Measurements from ENCODE around the gene GLIS2.
A peak's percentile ranks its signal among the peaks of the same experiment; 100 is the strongest.

Gene GLIS2

DNA sequence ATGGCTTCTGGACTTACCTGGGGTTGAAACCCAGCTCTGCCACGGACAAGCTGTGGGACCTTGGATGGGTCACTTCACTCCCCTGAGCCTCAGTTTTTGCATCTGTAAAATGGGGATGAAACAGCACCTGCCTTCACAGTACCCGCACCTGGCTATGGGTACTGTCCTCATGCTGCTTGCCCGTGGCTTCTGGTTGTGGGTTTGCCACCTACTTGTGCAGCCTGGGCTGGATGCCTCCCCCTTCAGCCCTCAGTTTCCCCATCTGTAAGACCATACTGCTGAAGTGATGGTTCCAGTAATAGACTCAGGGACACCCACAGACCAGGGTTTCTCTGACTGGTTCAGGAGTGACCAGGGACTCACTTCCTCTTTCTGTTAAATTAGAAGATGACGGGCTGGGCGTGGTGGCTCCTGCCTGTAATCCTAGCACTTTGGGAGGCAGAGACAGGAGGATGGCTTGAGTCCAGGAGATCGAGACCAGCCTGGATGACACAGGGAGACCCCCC is 9.4 kb downstream of the GLIS2 start (continued):
- TF ChIP-seq ZNF121 (tag by site-specific recombination; IDR thresholded peaks at IDR 0.05) (no peak), ZNF221 (tag by site-specific recombination; IDR thresholded peaks at IDR 0.05; ENCODE audit: borderline replicate concordance) (no peak)

GRCh38 chr16:4327386-4328045 is 11.6 kb downstream of the GLIS2 start:
- Histone ChIP-seq H3K9me3 (ENCODE audit: control insufficient read depth, insufficient read depth, low read depth, low read length) (no peaks in the 10 kb centered on the region), H3K4me3 (ENCODE audit: low read depth, low read length) (no peak overlapping the region), H3K27ac (ENCODE audit: extremely low read depth, low read depth, low read length) (no peak overlapping the region), H3K4me1 (ENCODE audit: control insufficient read depth, insufficient read depth, low read length) (no peaks in the 10 kb centered on the region), H3K36me3 (ENCODE audit: control insufficient read depth in 2 of 2, insufficient read depth in 1 of 2, low read length in 2 of 2) (peaks cover 0 to 5% of the 10 kb centered on the region in 2 experiments; a peak in 1 of 3 replicates)
- POLR2A ChIA-PET = no interaction called here
- TF ChIP-seq, protein P1, sequence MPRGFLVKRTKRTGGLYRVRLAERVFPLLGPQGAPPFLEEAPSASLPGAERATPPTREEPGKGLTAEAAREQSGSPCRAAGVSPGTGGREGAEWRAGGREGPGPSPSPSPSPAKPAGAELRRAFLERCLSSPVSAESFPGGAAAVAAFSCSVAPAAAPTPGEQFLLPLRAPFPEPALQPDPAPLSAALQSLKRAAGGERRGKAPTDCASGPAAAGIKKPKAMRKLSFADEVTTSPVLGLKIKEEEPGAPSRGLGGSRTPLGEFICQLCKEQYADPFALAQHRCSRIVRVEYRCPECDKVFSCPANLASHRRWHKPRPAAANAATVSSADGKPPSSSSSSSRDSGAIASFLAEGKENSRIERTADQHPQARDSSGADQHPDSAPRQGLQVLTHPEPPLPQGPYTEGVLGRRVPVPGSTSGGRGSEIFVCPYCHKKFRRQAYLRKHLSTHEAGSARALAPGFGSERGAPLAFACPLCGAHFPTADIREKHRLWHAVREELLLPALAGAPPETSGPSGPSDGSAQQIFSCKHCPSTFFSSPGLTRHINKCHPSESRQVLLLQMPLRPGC (tag by site-specific recombination; IDR thresholded peaks at IDR 0.05) = no peak
- TF ChIP-seq KLF7 (tag by site-specific recombination; IDR thresholded peaks at IDR 0.05; ENCODE audit: borderline replicate concordance) = no peak
- TF ChIP-seq ZNF791 (tag by site-specific recombination; IDR thresholded peaks at IDR 0.05) = no peak
- TF ChIP-seq, protein P2, sequence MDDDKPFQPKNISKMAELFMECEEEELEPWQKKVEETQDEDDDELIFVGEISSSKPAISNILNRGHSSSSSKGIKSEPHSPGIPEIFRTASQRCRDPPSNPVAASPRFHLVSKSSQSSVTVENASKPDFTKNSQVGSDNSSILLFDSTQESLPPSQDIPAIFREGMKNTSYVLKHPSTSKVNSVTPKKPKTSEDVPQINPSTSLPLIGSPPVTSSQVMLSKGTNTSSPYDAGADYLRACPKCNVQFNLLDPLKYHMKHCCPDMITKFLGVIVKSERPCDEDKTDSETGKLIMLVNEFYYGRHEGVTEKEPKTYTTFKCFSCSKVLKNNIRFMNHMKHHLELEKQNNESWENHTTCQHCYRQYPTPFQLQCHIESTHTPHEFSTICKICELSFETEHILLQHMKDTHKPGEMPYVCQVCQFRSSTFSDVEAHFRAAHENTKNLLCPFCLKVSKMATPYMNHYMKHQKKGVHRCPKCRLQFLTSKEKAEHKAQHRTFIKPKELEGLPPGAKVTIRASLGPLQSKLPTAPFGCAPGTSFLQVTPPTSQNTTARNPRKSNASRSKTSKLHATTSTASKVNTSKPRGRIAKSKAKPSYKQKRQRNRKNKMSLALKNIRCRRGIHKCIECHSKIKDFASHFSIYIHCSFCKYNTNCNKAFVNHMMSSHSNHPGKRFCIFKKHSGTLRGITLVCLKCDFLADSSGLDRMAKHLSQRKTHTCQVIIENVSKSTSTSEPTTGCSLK (tag by site-specific recombination; IDR thresholded peaks at IDR 0.05) = no peak
- no peak for TF ChIP-seq ZNF521 (tag by site-specific recombination; IDR thresholded peaks at IDR 0.05)
- TF ChIP-seq ZNF266 (tag by site-specific recombination; IDR thresholded peaks at IDR 0.05; ENCODE audit: low read depth) = no peak
- TF ChIP-seq KLF16 (tag by site-specific recombination; IDR thresholded peaks at IDR 0.05) = no peak
- CTCF ChIA-PET = interaction anchor here (0.6 to 2.1 kb wide), 6 partner anchors 15 to 159 kb away, joined by 3 to 6 read pairs (median 4); no protein-coding TSS in a partner anchor

- Histone ChIP-seq H3K27ac (ENCODE audit: extremely low read depth, low read depth, low read length) (no peak overlapping the region), H3K36me3 (ENCODE audit: control insufficient read depth in 2 of 2, insufficient read depth in 1 of 2, low read length in 2 of 2) (peaks cover 0 to 5% of the 10 kb centered on the region in 2 experiments; a peak in 1 of 3 replicates), H3K9me3 (ENCODE audit: control insufficient read depth, insufficient read depth, low read depth, low read length) (no peaks in the 10 kb centered on the region), H3K4me1 (ENCODE audit: control insufficient read depth, insufficient read depth, low read length) (no peaks in the 10 kb centered on the region), H3K4me3 (ENCODE audit: low read depth, low read length) (no peak overlapping the region)
- TF ChIP-seq MYNN (tag by site-specific recombination; IDR thresholded peaks at IDR 0.05; ENCODE audit: borderline replicate concordance) = no peak
- no peak for TF ChIP-seq ZNF623 (tag by site-specific recombination; IDR thresholded peaks at IDR 0.05)
- TF ChIP-seq ZNF221 (tag by site-specific recombination; IDR thresholded peaks at IDR 0.05; ENCODE audit: borderline replicate concordance) = no peak
- no peak for TF ChIP-seq ZNF354C (tag by site-specific recombination; IDR thresholded peaks at IDR 0.05; ENCODE audit: borderline replicate concordance, low read depth)
- no peak for TF ChIP-seq ZEB2 (tag by site-specific recombination; IDR thresholded peaks at IDR 0.05)
- TF ChIP-seq ZNF362 (tag by site-specific recombination; IDR thresholded peaks at IDR 0.05) = no peak
- TF ChIP-seq SP2 (tag by site-specific recombination; IDR thresholded peaks at IDR 0.05) = no peak
- TF ChIP-seq, protein P3, sequence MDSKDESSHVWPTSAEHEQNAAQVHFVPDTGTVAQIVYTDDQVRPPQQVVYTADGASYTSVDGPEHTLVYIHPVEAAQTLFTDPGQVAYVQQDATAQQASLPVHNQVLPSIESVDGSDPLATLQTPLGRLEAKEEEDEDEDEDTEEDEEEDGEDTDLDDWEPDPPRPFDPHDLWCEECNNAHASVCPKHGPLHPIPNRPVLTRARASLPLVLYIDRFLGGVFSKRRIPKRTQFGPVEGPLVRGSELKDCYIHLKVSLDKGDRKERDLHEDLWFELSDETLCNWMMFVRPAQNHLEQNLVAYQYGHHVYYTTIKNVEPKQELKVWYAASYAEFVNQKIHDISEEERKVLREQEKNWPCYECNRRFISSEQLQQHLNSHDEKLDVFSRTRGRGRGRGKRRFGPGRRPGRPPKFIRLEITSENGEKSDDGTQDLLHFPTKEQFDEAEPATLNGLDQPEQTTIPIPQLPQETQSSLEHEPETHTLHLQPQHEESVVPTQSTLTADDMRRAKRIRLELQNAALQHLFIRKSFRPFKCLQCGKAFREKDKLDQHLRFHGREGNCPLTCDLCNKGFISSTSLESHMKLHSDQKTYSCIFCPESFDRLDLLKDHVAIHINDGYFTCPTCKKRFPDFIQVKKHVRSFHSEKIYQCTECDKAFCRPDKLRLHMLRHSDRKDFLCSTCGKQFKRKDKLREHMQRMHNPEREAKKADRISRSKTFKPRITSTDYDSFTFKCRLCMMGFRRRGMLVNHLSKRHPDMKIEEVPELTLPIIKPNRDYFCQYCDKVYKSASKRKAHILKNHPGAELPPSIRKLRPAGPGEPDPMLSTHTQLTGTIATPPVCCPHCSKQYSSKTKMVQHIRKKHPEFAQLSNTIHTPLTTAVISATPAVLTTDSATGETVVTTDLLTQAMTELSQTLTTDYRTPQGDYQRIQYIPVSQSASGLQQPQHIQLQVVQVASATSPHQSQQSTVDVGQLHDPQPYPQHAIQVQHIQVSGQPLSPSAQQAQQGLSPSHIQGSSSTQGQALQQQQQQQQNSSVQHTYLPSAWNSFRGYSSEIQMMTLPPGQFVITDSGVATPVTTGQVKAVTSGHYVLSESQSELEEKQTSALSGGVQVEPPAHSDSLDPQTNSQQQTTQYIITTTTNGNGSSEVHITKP (tag by site-specific recombination; IDR thresholded peaks at IDR 0.05) = peak; percentile 37; the same call in 1 of the 2 replicates
- peak; percentile 77 for TF ChIP-seq GLIS1 (tag by site-specific recombination; IDR thresholded peaks at IDR 0.05)
- no peak for TF ChIP-seq ZNF561 (tag by site-specific recombination; IDR thresholded peaks at IDR 0.05; ENCODE audit: borderline replicate concordance)
- no peak for TF ChIP-seq ZNF658 (tag by site-specific recombination; IDR thresholded peaks at IDR 0.05)
- peak; percentile 51 for TF ChIP-seq GLIS2 (tag by site-specific recombination; IDR thresholded peaks at IDR 0.05)
- no peak for TF ChIP-seq ZNF585B (tag by site-specific recombination; IDR thresholded peaks at IDR 0.05)
- TF ChIP-seq ZNF837 (tag by site-specific recombination; IDR thresholded peaks at IDR 0.05) = no peak
- ChIA-PET POLR2A (interaction anchor here (0.6 kb wide), 1 partner anchor 55 kb away, joined by 4 read pairs; the partner anchor contains the start of gene TFAP4), CTCF (interaction anchor here (0.6 to 1.7 kb wide), 7 partner anchors 16 to 128 kb away, joined by 3 to 6 read pairs (median 4); no protein-coding TSS in a partner anchor)
Observed at GRCh38 chr16:4328046-4328781, 12.3 kb downstream of the GLIS2 start.
